ENCODE measurements around the gene LBH.

GRCh38 chr2:30193104-30193681, 38.1 kb upstream of the LBH start:
- no peak for TF ChIP-seq CTCF (IDR thresholded peaks at IDR 0.05)
- no peak for TF ChIP-seq POLR2A (IDR thresholded peaks at IDR 0.05)

Data from right lobe of liver (tissue), 4 donors.